ENCODE data around the gene RASA3. TPM values are rescaled to one million over a fixed set of nuclear protein-coding genes. Genes with fewer than 3 reads are reported as not detected.
"Not testable (repeated sequence)": the region's sequence is repeated elsewhere in the genome, so short reads cannot be mapped to it uniquely, and the experiment has no call there.

The RASA3 gene
- total RNA-seq, 2 donors from 2014 or later = 28.8 to 30.1 TPM

DNA sequence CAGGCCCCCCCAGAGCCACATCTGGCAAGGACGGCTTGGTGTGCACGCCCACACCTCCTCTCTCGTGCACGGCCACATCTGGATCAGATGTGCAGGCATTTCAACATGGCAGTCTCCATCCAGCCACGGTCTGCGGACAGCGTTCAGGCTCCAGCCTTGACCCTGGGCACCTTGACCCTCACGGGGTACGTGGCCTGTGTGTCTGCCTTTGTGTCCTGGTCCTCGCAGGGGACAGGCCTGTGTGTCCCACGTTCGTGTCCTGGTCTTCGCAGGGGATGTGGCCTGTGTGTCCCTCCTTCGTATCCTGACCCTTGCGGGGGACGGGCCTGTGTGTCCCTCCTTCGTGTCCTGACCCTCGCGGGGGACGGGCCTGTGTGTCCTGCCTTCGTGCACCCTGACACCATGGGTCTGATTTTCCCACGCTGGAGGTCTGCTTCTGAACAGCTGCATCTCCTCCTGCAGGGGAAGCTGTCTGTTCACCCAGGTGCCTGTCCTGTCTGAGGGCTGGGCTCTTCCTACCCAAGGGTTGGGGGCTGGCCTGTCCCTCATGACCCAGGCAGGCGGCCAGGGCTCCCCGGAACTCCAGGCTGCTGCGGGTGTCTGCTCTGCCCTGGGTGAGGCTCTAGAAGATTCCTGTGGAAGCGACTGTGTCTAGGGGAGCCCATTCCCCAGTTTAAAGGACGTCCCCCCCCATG lies 25.3 kb downstream of the RASA3 start:
- intact Hi-C loops (cut with DNase I) = no loop called here
- peak; percentile 67 for DNase-seq (ENCODE audit: low spot score)

DNA sequence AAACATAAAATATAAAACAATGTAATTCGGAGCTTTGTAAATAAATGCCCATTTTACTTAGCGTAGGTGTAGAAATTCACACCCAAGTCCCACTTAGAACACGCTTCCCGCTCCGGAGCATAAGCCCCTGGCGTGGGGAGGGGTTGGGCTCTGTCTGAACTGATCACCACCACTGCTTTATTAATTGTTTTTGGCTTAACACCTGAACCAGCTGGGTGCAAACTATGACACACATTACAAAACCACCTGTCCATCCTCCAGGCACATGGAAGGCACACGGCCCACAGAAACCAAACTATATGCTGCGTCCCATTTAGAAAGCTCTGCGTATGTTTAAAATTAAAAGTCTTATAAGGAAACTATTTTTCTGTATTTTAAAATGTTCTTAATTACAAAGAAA lies 25.9 kb downstream of the RASA3 start:
- DNase-seq (ENCODE audit: low spot score) = no peak
- intact Hi-C loops (cut with DNase I) = no loop called here

DNA sequence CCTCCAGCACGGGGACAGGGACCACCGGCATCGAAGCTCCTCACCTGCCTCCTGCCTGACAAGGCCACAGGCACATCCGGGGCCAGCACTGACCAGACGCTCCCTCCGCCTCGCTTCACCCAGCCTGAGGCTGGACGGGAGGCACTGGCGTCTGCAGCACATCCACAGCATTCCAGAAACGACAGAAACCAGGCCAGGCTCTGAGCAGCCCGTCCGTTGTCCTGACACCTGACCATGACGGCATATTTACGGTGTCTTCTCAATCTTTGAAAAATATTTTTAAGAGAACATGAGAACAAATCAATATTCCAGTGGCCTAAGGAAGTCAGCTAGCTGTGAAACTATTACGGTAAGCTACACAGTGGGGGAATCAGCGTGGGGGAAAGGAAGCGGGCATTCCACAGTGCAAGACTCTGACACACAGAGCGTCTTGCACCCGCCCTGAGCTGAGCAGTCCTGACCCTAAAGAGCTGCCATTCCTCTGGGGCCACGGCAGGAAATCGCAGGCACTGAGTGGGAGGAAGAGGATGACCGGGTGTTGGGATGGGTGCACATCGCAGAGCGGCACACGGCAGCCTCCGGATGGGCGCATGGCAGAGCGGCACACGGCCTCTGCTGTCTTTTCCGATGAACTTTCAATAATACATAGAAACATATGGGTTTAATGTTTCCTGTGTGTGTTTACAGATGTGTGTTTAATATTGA lies 26.8 kb downstream of the RASA3 start:
- peak; percentile 42 for DNase-seq (ENCODE audit: low spot score)
- intact Hi-C loops (cut with DNase I) = no loop called here

DNA sequence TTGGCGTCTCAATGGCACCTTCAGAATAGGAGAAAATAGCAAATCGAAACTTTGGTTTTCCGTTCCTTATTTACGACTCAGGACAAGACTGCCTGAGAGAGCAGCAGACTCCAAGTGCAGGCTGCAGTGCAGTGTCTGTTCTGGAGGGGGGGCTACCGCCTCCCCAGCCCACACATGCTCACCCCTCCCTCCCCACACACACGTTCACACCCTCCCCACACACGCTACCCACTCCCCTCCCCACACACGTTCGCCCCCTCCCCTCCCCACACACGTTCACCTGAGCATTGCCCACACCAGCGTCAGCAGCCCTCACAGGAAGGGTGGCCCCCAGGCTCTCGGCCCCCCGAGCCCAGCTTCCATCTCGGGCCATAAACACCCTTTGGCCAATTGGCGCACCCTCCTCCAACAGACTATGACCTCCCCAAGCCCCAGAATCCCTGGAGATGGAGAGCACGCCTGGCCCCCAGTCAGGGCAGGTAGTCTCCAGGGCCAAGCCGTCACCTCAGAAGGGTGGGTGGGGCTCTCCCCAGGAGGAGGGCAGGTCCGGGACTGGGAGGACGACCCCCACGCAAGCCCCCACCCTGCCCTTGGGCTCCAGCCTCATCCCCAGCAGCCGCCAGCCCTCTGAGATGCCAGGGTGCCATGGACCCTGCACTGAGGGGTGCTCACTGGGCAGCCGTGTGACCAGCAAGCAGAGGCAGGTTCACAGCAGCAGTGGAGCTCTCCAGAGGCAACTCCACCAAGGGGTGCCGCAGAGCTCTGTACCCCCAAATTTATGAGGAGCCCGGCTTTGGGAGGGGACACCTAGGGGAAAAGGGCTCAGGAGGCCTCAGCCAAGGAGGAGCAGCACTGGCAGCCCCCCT lies 27.5 kb downstream of the RASA3 start:
- peak; percentile 79 for DNase-seq (ENCODE audit: low spot score)

DNA sequence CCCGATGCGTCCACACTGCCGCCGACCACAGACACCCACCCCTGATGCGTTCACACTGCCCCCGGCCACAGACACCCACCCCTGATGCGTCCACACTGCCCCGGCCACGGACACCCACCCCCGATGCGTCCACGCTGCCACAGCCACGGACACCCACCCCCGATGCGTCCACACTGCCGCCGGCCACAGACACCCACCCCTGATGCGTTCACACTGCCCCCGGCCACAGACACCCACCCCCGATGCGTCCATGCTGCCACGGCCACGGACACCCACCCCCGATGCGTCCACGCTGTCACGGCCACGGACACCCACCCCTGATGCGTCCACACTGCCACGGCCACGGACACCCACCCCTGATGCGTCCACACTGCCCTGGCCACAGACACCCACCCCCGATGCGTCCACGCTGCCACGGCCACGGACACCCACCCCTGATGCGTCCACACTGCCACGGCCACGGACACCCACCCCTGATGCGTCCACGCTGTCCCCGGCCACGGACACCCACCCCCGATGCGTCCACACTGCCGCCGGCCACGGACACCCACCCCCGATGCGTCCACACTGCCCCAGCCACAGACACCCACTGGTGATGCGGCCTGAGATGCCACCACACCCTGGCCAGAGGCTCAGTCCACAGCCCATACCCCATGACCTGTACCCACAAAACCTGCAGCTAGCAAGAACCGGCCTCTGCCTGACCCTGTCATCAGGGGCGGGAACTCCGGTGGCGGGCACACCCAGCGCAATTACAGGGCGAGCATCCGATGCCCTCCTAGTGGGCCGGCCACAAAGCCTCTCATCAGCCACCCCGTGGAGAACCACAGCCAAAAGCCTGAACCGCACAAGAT lies 28.4 kb downstream of the RASA3 start:
- intact Hi-C loops (cut with DNase I) = loop anchor here in 1 of 2 donors (5.0 kb wide), 1 partner anchor 37 kb away; no protein-coding TSS in a partner anchor
- DNase-seq (ENCODE audit: low spot score) = peak; percentile 49

More for the DNA sequence above, 27.5 kb downstream of the RASA3 start:
- intact Hi-C loops (cut with DNase I) = loop anchor here in 1 of 2 donors (5.0 kb wide), 1 partner anchor 38 kb away; no protein-coding TSS in a partner anchor

DNA sequence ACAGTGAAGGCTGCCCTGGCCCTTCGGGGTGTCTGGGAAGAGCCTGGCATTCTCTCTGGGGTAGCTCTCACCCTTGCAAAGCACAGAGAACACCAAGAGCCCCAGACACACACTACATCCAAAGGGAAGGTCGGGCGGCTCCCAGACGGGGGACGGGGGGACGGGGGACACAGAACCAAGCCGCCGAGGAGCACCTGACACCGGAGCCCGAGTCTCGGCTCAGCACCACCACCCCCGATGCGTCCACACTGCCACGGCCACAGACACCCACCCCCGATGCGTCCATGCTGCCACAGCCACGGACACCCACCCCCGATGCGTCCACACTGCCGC lies 29.2 kb downstream of the RASA3 start:
- peak; percentile 53 for DNase-seq (ENCODE audit: low spot score)
- intact Hi-C loops (cut with DNase I) = loop anchor here in 1 of 2 donors (5.0 kb wide), 1 partner anchor 36 kb away; no protein-coding TSS in a partner anchor

DNA sequence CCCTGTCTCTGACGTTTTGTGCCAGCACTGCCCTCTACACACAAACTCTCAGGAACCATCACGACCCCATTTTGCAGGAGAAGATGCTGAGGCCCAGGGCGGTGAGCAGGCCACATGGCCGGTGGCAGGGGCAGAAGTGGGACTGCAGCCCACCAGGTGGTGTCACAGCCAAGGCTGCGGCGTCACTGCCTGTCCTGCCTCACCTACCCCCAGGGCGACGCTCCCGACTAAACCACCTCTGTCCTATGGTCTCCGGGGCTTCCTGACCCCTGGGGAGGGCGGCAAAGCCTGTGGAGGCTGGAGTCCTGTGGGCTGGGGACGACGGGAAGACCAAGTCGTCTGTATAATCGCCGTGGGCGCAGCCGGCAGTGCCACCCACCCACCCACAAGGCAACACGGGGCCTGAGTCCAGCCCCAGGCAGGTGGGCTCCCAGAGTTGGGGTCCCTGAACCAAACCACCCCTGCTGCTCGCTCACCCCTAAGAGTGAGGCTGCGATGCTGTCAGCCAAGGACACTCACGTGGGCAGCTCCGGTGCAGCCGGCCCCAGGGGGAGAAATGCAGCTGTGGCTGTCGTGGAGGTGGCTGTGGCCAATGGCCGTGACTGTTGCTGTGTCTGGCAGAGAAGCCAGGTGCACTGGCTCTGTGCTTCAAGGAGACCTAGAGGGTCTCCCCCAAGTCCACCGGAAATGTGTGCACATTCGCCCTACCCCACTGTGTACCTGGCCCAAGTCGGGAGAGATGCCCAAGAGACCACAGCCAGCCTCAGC lies 29.7 kb downstream of the RASA3 start:
- peak; percentile 75 for DNase-seq (ENCODE audit: low spot score)
- intact Hi-C loops (cut with DNase I) = loop anchor here (1.0 to 5.0 kb wide), 2 partner anchors 12 to 35 kb away; no protein-coding TSS in a partner anchor

DNA sequence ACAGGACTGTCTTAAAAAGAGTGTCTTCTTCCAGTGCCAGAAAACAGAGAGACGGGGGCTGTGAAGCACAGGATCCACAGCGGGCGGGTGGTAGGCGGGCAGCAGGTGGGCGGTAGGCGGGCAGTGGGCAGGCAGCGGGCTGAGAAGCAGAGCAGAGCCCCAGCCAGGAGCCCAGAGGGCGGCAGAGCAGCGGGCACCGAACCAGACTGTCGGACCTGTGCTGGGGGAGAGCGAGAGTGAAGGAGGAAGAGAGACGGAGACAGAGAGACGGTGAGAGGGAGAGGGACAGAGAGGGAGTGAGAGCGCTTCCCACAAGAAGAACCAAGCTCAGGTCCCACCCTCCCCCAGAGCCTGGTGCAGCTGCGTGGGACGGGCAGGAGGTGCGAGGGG lies 30.3 kb downstream of the RASA3 start:
- DNase-seq (ENCODE audit: low spot score) = peak; percentile 62
- intact Hi-C loops (cut with DNase I) = loop anchor here (1.0 to 5.0 kb wide), 2 partner anchors 12 to 35 kb away; no protein-coding TSS in a partner anchor

DNA sequence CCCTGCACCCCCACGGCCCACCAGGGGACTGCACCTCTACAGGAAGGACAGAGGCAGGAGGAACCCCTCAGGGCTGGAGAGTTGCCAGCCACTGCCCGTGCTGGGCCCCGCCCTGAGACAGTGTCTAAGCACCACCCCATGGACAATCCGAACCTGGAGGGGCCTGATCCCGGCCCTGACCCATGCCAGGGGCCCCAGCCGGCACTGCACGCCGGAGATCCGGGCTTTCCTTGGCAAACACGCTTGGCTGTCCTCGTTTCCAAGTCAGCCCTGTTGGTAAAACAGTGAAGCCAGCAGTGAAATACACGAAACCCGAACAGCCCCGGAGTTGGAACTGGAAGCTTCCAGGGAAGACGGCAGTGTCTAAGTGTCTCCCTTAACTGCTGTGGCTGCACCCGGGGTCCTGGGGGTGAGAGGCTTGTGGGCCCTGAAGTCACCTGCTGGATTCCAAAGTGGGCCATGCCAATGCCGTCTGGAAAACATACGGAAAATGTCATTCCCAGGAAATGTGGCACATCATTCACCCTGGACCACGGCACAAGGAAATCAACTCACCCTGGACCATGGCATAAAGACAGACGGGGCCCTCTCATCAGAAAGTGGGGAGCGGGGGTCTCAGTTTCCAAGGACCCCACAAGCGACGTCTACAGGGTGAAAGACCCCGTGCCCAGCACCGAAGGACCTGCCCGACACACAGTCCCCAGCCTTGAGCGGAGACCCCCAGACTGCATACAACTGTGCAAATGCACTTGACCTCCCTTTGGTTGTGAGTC lies 30.9 kb downstream of the RASA3 start:
- DNase-seq (ENCODE audit: low spot score) = peak; percentile 84
- intact Hi-C loops (cut with DNase I) = loop anchor here (1.0 to 5.0 kb wide), 2 partner anchors 13 to 34 kb away; no protein-coding TSS in a partner anchor

DNA sequence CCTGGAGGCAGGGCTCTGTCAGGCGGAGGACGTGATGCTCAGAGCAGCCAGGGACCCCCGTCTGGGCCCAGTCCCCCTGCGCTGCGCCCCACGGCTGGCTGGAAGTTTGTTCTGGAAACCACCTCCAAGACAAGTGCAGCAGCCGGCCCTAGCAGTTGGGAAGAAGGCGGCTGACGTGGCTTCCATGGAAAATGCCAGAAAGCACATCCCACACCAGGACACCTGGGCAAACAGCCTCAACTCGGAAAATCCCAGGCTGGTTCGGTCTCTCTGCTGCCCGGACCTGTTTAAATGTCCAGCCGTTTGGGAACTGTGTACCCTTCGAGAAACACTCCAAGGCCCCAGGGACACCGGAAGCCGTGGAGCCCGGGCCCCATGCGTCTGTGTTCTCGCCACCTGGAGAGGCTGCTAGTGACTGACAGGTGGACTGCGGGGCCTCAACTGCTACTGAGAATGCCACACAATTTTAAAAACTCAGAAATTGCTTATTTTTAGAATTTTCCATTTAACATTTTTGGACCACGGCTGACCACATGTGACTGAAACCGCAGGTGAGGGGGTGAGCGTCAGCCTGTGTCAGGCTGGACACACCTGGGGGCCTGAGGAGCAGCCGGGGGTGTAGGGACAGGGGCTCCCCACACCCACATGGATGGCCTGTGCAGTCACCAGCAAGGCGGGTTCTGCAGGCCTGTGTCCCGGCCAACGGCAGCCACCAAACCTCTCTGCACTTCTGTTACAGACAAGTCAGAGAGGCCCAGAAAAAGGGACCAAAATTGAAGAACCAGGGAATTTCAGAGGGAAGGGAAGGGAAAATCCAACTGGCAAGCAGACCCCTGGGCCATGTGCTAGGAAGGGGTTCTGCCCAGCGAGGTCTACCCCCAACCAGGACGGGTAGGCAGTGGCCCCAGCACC lies 31.7 kb downstream of the RASA3 start:
- intact Hi-C loops (cut with DNase I) = loop anchor here in 1 of 2 donors (5.0 kb wide), 1 partner anchor 33 kb away; no protein-coding TSS in a partner anchor
- DNase-seq (ENCODE audit: low spot score) = peak; percentile 80

DNA sequence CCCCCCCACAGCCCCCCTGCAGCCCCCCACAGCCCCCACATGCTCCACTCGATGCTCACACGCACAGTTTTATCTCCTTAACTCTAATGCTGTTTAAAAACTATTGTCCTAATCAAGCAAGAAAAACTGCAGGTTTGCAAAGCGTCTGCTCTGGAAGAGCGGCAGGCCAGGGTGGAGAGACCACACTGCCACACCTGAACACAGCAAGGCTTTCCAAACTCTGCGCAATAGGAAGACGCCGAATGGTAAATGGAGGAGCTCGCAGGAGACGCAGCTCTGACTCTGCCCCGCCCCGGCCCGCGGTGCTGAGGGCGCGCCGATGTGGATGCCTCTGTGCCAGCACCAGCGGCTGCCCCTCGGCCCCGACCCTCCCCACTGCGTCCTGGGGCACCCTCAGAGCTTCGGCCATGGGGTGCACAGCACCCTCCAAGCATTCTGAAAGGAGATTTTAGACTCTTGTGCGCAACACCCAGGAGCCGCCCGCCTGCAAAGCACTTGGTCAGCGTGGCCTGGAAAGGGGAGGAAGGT lies 32.4 kb downstream of the RASA3 start:
- intact Hi-C loops (cut with DNase I) = loop anchor here in 1 of 2 donors (5.0 kb wide), 1 partner anchor 33 kb away; no protein-coding TSS in a partner anchor
- DNase-seq (ENCODE audit: low spot score) = no peak

DNA sequence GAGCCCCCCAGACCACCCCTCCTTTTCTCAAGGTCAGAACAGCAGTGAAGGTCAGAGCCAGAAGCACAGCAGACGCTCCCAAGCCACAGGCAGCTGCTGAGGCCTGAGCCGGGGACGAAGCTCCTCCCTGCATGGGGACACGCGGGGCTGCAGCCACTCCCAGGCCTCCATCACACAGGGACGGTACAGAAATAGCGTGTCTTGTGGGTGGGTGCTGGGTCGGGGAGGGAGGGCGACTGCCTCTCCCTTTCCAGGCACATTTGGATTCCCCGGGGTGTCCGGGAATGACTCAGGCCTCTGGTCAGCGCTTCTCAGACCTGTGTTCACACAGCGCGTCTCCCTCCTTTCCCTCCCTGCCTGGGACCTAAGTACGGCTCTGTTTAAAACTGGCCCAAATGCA lies 33.2 kb downstream of the RASA3 start:
- peak; percentile 95 for DNase-seq (ENCODE audit: low spot score)
- intact Hi-C loops (cut with DNase I) = no loop called here

DNA sequence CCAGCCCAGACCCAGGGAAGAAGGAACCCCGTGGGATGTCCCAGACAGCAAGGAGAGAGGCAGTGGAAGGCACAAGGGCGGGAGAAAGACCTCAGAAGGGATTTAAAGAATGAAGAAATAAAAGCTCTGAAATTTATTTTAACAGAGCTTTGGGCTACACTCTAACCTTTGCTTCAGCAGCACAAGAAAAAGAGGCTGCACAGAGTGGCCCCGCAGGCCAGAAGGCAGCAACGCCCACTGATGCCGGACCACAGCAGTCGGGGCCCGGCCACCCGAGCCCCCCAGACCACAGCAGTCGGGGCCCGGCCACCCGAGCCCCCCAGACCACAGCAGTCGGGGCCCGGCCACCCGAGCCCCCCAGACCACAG lies 33.8 kb downstream of the RASA3 start:
- DNase-seq (ENCODE audit: low spot score); intact Hi-C loops (cut with DNase I): not testable (repeated sequence)

DNA sequence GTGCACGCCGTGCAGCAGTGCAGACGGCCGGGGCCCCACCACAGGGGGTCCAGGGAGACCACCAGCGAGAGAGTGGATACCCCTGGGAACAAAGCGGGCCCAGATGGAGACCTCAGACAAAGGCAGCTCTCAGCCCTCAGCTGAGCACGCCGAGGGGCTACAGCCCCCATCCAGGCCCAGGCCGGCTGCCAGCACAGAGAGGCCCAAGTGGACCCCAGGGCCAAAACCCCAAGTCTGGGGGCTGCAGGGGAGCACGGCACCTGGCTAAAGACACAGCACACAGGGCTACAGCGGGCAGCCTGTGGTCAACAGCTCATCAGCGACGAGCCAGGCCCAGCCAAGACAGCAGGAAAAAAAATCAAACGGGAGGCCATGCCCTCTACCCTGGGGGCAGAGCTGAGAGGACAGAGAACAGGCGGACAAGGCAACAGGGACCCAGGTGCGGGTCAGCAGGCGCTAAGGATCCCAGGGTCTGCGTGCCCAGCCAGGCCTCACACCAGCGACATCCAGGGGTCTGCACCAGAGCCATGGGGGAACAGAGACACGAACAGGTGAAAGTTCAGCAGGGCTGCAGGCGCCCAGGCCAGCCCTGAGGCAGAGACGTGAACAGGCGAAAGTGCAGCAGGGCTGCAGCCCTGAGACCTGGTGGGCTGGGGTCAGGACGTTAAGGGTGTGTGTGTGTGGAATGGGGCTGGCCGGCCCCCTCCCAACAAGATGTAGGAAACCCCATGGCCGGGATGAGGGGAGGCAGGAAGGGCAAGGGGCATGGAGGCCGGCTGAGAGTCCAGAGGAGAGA lies 34.3 kb downstream of the RASA3 start:
- intact Hi-C loops (cut with DNase I) = no loop called here
- DNase-seq (ENCODE audit: low spot score) = peak; percentile 67

DNA sequence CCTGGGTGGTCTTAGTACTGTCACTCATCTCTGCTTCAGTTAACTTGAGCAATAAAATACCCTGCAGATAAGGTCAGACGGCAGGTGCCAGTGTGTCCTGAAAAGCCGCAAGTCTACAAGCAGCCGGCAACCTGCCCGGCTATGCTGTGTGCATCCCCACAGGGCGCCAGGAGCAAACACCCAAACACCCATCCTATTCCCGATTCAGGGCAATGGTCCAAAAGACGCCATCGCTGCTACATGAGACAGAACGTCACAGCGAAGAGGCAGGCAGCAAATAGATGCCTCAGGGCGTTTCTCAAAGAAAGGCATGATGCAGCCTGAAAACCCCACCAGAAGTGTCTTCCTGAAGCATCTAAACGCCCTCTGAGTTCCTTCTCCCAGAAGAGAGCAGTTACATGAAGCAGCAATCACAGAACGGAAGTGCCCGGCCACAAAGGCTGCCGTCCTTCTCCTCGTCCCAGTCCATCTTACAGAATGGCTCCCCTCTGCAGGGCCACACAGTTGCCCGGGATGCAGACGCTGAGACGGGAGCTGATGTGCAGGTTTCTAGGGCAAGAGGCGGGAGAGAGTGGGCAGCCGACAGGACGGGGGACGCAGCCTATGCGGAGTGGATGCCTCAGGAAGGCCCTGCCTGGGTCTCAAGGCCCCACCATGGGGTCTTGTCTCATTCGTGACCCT lies 35.1 kb downstream of the RASA3 start:
- peak; percentile 78 for DNase-seq (ENCODE audit: low spot score)
- intact Hi-C loops (cut with DNase I) = no loop called here

Measured in posterior vena cava (tissue), 2 donors.